Stimulated activated naive CD8-positive, alpha-beta T cell treated with anti-CD3 and anti-CD28 coated beads, Interleukin-15, Interleukin-2, amounts not matched to agents 100 U/mL and 50 U/mL, for 24 hours (primary cell): ENCODE results near the gene LILRA5.
"Not testable (repeated sequence)": the region's sequence is repeated elsewhere in the genome, so short reads cannot be mapped to it uniquely, and the experiment has no call there.

ENCODE experiments used
- ATAC-seq: fragments of 150-1000 bp; cut with Tn5 transposase; one replicate; pipeline ENCODE4 v1.10.0; 2021
- DNase-seq: peaks from one replicate; pipeline ENCODE4 v3.0.0; 2021

Gene LILRA5

DNA sequence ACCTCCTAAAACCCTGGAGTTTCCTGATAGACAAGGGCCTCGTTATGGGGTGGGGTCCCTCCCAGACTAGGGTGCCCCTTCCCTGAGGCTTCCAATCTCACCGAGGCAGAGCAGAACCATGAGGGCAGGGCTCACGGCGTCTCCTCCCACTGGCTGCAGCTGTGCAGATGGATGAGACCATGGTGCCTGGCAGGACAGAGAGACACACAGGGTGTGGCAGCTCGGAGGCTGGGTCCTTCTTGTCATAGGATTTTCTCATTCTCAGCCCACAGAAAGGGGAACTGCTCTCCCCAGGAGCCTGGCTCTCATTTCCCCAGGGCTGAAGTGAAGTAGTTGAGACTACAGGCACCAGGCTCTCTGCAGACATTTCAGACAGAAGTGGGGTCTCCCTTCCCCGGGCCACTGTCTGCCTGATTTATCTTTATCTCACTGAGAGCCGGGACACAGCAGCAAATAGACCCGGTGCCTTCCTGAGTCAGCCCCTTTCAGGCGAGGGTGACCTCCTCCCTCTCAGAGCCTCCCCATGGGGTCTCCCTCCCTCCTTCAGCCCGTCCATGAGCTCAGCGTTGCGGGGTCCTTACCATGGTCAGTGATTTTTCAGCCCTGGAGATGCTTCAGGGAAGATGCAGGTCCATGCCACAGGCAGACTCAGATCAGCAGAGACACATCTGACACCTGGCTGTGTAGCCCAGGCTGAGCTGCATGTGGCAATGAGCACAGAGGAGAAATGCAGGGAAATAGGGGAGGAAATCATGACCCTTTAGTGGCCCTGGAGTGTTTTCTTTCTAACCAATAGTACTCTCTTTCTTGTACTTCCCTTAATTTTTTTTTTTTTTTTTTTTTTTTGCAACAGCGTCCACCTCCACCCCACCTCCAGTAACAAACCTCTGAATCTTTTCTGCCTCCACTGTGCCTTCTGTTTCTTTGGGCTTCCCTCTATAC lies at the start of gene LILRA5:
LILRA5 (minus strand) TSS at position 731 of the 942 bp plus-strand sequence; CDS start at position 584, 147 bp downstream.
- ATAC-seq (peak; percentile 40), DNase-seq (no peak)

GRCh38 chr19:54361680-54362422 lies 48.9 kb upstream of the LILRA5 start:
- not testable (repeated sequence) for DNase-seq
- ATAC-seq = peak; percentile 37

- ATAC-seq = peak; percentile 74
- peak; percentile 78 for DNase-seq
These were observed 46.3 kb upstream of the LILRA5 start for GRCh38 chr19:54359149-54359820.

GRCh38 chr19:54357381-54357780 lies 44.4 kb upstream of the LILRA5 start:
- no peak for ATAC-seq
- no peak for DNase-seq

DNA sequence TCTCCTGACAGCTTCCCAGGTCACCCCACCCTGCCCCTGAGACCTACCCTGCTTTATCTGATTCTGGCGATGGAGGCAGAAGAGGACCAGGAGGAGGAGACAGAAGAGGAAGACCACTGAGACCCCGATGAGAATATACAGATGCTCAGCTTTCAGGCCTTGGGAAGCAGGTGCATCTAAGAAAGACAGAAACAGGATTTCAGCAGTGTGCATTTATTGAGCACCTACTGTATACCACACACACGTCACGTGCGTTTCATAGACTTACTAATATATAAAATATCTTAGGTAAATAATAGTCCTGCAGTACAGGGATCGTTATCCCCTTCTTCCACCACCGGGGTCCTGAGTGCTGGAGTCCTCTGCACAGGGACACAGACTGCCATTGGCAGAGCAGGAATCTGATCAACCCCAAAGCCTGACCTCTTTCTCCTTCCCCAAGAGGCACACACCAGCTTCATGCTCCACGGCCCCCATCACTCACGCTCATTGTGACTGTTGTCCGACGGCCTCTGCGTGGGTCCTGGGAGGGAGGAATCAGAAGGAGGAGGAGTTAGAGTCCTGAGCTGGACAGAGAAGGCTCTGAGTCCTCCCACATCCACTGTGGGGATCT lies 43.6 kb upstream of the LILRA5 start:
- no peak for DNase-seq
- ATAC-seq = no peak

DNA sequence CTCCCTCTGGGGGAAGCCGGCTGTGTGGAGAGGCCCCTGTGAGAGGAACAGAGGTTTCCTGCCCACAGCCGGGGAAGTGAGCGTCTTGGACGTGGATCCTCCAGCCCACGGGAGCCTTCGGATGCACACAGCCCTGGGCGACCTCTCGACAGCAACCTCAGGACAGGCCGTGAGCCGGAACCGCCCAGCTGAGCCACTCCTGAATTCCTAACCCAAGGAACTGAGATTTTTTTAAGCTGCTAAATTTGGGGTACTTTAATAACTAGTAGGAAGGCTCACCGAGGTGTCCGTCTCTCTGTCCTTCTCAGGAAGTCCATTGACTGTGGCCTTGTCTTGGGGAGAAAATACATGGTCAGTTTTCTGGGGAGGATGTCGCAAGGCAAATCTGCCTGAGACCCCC lies 42.7 kb upstream of the LILRA5 start:
- DNase-seq (no peak), ATAC-seq (no peak)

- no peak for DNase-seq
- no peak for ATAC-seq
These were observed 41.8 kb upstream of the LILRA5 start for GRCh38 chr19:54354761-54355160.

- ATAC-seq (no peak), DNase-seq (no peak)
These were observed 39.6 kb upstream of the LILRA5 start for GRCh38 chr19:54352546-54352945.

- DNase-seq (no peak), ATAC-seq (no peak)
These were observed 39.1 kb upstream of the LILRA5 start for GRCh38 chr19:54352041-54352440.

DNA sequence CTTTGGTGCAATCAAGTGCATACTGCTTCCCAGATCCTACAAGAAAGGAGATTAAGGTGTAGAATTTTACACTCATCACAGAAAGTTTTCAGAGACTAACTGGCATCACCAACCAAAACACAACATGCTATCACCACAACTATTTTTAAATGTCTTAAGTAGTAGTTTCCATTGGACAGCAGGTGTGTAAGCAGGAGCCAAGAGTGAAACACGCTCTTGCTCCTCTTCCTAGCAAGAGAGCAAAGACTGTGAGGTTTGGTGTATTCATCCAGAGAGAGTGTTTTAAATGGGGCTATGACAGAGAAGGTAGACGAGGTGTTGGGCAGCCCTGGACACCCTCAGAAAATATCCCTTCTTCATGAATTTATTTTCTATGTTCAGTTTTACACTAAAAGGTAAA lies 38.5 kb upstream of the LILRA5 start:
- DNase-seq (no peak), ATAC-seq (no peak)

DNA sequence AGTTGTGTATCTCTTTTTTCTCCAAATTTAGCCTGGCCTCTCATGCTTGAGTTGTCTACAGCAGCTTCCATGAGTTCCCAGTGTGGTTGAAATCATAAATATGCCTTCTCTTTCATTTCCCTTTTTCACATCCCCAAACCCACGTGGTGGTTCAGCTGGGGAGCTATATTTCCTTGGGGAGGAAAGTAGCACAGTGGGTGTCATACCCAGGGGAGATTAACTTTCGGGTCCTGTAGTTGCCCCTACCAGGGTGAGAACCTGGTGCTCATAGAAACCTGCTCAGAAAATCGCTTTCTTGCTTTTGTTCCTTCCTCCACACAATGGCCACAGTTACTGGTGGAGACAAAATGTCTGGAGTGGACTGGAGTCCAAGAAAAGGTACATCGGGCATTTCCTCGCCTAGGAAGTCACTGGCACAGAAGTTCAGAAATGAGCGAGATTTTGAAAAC lies 33.0 kb upstream of the LILRA5 start:
- ATAC-seq = no peak
- no peak for DNase-seq

- no peak for ATAC-seq
- DNase-seq = no peak
These were observed 30.9 kb upstream of the LILRA5 start for GRCh38 chr19:54343868-54344267.

DNA sequence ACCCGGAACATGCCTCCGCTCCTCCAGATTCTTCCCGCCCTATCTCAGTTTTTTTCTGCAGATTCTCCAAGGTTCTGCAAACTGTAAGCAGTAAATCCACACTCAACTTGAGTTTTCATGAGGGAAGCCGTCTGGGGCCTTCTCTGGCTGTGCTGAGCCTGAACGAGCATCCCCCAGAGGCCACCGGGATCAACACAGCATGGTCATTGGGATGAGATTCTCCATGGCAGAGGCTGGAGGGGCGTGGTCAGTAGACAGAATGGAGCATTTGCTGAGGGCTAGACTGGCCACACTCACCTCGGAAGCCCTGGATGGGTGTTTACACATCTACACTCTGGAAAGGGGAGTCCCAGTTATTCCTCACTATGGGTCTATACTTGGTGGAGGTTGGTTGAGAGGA lies 28.3 kb upstream of the LILRA5 start:
- ATAC-seq (no peak), DNase-seq (no peak)

- ATAC-seq (no peak), DNase-seq (no peak)
These were observed 26.8 kb upstream of the LILRA5 start for GRCh38 chr19:54339646-54340358.

DNA sequence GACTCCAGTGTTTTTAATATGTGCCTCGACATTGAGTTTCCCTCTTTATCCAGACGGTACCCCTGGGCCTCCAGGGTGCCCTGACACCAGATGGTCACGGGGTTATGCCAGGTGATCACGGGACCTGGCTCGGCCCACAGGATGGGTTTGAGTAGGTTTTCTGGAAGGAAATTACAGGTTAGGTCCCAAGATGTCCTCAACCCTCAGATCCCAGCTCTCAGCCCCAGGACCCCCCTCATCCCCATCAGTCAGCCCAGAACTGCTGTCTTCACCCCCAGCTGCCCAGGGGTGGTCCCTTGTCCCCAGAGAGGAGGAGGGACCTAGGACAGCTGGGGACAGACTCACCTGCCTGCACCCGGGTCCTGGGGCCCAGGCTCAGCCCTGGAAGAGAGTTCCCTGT lies 25.6 kb upstream of the LILRA5 start:
- ATAC-seq (no peak), DNase-seq (no peak)

DNA sequence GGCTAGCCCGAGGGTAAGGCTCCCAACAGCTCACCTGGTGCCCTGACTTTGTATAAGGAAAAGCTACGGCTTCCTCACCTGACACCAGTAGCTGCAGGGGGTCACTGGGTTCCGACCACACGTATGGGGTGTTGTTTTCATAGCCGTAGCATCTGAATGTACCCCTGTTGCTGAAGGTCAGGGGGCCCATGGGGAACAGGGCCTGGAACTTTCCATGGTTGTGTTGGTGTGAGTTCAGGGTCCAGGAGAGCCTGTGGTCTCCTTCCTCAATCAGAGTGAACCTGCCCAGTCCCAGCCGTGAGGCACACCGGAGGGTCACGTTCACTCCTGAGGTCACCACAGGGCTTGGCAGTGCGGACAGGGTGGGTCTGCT lies 24.9 kb upstream of the LILRA5 start:
- DNase-seq = no peak
- no peak for ATAC-seq

- ATAC-seq = no peak
These were observed 24.2 kb upstream of the LILRA5 start for GRCh38 chr19:54336893-54337857.

DNA sequence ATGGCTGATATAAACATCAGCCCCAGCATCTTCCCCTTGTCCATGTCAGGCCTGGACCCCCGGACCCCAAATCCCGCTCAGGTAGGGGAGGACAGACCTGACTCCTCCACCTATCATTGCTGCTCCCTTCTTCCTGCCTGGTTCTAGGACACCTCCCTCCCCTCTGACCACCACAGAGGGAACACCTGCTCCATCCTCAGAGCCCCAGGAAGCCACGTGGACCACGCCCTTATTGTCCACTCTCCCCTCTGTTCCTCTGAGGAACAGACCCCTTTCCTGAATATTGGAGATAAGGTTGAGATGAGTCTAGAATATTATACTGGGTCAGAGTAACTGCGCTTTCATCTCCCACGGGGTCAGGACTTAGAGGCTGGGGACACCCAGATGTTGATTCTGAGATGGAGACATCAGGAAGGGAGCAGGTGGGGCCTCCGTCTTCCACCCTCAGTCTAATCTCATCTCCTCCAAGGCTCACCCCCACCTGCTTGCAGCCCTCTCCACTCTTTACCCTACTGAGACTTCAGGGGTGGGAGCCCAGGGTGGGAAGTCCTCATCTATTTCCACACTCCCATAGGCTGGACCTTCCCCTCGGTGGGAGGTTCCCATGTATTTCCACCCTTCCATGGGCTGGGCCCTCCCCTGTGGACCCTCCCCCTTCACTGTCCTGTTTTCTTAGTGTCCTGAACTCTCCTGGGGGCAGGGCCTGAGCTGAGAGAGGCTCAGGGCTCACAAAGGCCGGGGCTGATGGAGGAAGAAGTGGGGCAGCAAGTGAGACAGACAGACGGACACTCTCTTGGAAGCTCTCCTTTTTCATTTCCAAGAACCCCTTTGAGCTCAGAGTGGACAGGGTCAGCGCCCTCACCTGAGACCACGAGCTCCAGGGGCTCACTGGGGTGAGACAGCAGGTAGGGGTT lies 23.3 kb upstream of the LILRA5 start:
- DNase-seq = no peak
- ATAC-seq = no peak

More at GRCh38 chr19:54336893-54337857, 24.2 kb upstream of the LILRA5 start:
- no peak for DNase-seq

DNA sequence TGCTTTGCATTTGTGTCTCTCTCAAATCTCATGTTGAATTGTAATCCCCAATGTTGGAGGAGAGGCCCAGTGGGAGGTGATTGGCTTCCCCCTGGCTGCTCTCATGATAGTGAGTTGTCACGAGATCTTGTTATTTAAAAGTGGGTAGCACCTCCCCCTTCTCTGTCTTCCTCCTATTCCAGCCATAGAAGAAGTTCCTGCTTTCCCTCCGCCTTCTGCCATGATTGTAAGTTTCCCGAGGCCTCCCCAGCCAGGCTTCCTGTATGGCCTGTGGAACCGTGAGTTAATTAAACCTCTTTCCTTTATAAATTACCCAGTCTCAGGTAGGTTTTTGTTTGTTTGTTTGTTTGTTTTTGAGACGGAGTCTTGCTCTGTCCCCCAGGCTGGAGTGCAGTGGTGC lies 22.2 kb upstream of the LILRA5 start:
- ATAC-seq = no peak
- no peak for DNase-seq
